ENCODE data around the gene HOXA7.

HOXA7 gene

GRCh38 chr7:27185013-27185853, 28.8 kb upstream of the HOXA7 start, which contains the start of gene HOXA11:
HOXA11 (minus strand) TSS chr7:27185232; CDS start chr7:27185144, 88 bp downstream.
- TF ChIP-seq CTCF (IDR thresholded peaks at IDR 0.05; ENCODE audit: borderline replicate concordance, control extremely low read depth, extremely low read depth, insufficient read depth, missing control alignments): no peak
- in situ Hi-C loops (cut with MboI; ENCODE audit: low sequenced_read_pairs, unreplicated experiment): no loop called here

DNA sequence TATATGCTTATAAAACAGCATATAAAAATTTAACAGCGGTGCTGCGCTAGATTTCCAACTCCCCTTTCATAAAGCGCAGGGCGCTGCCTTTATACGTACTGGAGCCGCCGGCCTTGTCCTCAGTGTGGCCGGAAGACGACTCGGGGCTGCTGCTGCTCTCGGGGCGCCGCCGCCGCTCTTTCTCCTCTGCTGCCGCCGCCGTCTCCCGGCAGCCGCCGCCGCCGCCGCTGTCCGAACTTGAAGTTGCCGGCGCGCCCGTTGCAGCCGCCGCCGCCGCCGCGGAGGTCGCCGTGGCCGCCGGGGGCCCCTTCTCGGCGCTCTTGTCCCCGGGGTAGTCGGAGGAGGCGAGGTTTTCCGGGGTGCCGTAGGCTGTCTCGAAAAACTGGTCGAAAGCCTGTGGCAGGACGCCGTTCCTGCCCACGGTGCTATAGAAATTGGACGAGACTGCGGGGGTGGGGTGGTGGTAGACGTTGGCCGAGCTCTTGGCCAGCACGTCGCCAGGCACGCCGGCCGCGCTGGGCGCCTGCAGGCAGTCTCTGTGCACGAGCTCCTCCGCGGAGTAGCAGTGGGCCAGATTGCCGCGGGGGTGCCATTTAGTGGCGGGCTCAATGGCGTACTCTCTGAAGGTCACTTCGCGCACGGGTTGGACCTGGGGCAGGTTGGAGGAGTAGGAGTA, 28.0 kb upstream of the HOXA7 start:
- DNase-seq (ENCODE audit: low spot score): no peak
- in situ Hi-C loops (cut with MboI; ENCODE audit: low sequenced_read_pairs, unreplicated experiment): no loop called here

More at GRCh38 chr7:27185013-27185853, 28.8 kb upstream of the HOXA7 start, which contains the start of gene HOXA11:
- DNase-seq (ENCODE audit: low spot score): no peak

GRCh38 chr7:27183682-27184336, 27.3 kb upstream of the HOXA7 start:
- in situ Hi-C loops (cut with MboI; ENCODE audit: low sequenced_read_pairs, unreplicated experiment): no loop called here
- DNase-seq (ENCODE audit: low spot score): no peak
- no peak for TF ChIP-seq CTCF (IDR thresholded peaks at IDR 0.05; ENCODE audit: borderline replicate concordance, control extremely low read depth, extremely low read depth, insufficient read depth, missing control alignments)

More for the DNA sequence above, 28.0 kb upstream of the HOXA7 start:
- TF ChIP-seq CTCF (IDR thresholded peaks at IDR 0.05; ENCODE audit: borderline replicate concordance, control extremely low read depth, extremely low read depth, insufficient read depth, missing control alignments): no peak

GRCh38 chr7:27182861-27183681, 26.6 kb upstream of the HOXA7 start:
- TF ChIP-seq CTCF (IDR thresholded peaks at IDR 0.05; ENCODE audit: borderline replicate concordance, control extremely low read depth, extremely low read depth, insufficient read depth, missing control alignments): no peak
- DNase-seq (ENCODE audit: low spot score): no peak
- in situ Hi-C loops (cut with MboI; ENCODE audit: low sequenced_read_pairs, unreplicated experiment): no loop called here

- TF ChIP-seq CTCF (IDR thresholded peaks at IDR 0.05; ENCODE audit: borderline replicate concordance, control extremely low read depth, extremely low read depth, insufficient read depth, missing control alignments): no peak
- DNase-seq (ENCODE audit: low spot score): no peak
- in situ Hi-C loops (cut with MboI; ENCODE audit: low sequenced_read_pairs, unreplicated experiment): no loop called here
Observed at GRCh38 chr7:27182285-27182841, 25.9 kb upstream of the HOXA7 start.

All from GM13976 (cell line).